IMR-90 (cell line): ENCODE measurements around the gene TMEM35B. TPM values are rescaled to one million over a fixed set of nuclear protein-coding genes. Genes with fewer than 3 reads are reported as not detected.
"Not testable (repeated sequence)": the region's sequence is repeated elsewhere in the genome, so short reads cannot be mapped to it uniquely, and the experiment has no call there.

ENCODE experiments used
- ATAC-seq: fragments of 200-7000 bp; cut with Tn5 transposase; 2 replicates; pipeline ENCODE4 v1.9.1; 2020; ENCODE audit warnings: low read depth, mild to moderate bottlenecking, moderate library complexity
- BruUV-seq: library from RNA; stranded (reverse); fragments of 400-500 nt; replicated peaks from 2 replicates; lab custom pipeline; 2021; lab: Mats Ljungman, UMichigan
- CTCF ChIA-PET: fragments of 300-600 bp; formaldehyde crosslinking; extraction: SDS; loops from one replicate; lab custom pipeline; 2021; ENCODE audit warnings: antibody characterized with exemption; lab: Yijun Ruan, JAX
- POLR2A ChIA-PET: fragments of 300-600 bp; sonication (Branson Sonifier 250); formaldehyde crosslinking; loops from one replicate; lab custom pipeline; 2022; ENCODE audit warnings: antibody characterized with exemption; ENCODE audit not compliant: unreplicated experiment; lab: Charles Lee
- DNase-seq: peaks from one replicate; pipeline ENCODE4 v3.0.0; 2013
- H2AFZ ChIP-seq: replicated peaks from 2 replicates; pipeline ENCODE3; 2013; ENCODE audit warnings: low read length, mild to moderate bottlenecking; ENCODE audit not compliant: poor library complexity
- H2AK5ac ChIP-seq: 2 replicates; pipeline ENCODE4 v1.6.1; 2013; ENCODE audit warnings: low read depth, low read length, inconsistent platforms
- H2AK9ac ChIP-seq: replicated peaks from 2 replicates; pipeline ENCODE3; 2013; ENCODE audit warnings: mild to moderate bottlenecking, low read depth, low read length, moderate library complexity; ENCODE audit not compliant: poor library complexity
- H2BK120ac ChIP-seq: 2 replicates; pipeline ENCODE4 v1.6.1; 2013; ENCODE audit warnings: low read depth, low read length, inconsistent platforms
- H2BK15ac ChIP-seq: 3 replicates; pipeline ENCODE4 v1.6.1; 2013; ENCODE audit warnings: low read depth, low read length, inconsistent platforms
- H2BK20ac ChIP-seq: 2 replicates; pipeline ENCODE4 v1.6.1; 2013; ENCODE audit warnings: low read depth, mild to moderate bottlenecking, inconsistent platforms, low read length, moderate library complexity
- H2BK5ac ChIP-seq: 2 replicates; pipeline ENCODE4 v1.6.1; 2013; ENCODE audit warnings: mild to moderate bottlenecking, low read depth, low read length, inconsistent platforms; ENCODE audit not compliant: poor library complexity, severe bottlenecking
- H3K14ac ChIP-seq: replicated peaks from 2 replicates; pipeline ENCODE4 v1.6.1; 2013; ENCODE audit warnings: low read depth, low read length, inconsistent platforms
- H3K18ac ChIP-seq: 2 replicates; pipeline ENCODE4 v1.6.1; 2013; ENCODE audit warnings: low read depth, low read length, control low read depth
- H3K23ac ChIP-seq: 2 replicates; pipeline ENCODE4 v1.6.1; 2013; ENCODE audit warnings: low read depth, low read length, inconsistent platforms
- H3K27ac ChIP-seq: 2 replicates; pipeline ENCODE4 v1.5.1; 2013; ENCODE audit warnings: mild to moderate bottlenecking, control low read depth, low read length; ENCODE audit not compliant: insufficient read depth
- H3K27me3 ChIP-seq: 2 replicates; pipeline ENCODE4 v1.6.1; 2013; ENCODE audit warnings: low read length; ENCODE audit not compliant: control insufficient read depth, insufficient read depth
- H3K36me3 ChIP-seq: 2 replicates; pipeline ENCODE4 v1.6.1; 2013; ENCODE audit warnings: low read length, mixed read lengths; ENCODE audit not compliant: control insufficient read depth, insufficient read depth
- H3K4ac ChIP-seq: 2 replicates; pipeline ENCODE4 v1.6.1; 2013; ENCODE audit warnings: low read depth, low read length, inconsistent platforms
- H3K4me1 ChIP-seq: 2 replicates; pipeline ENCODE4 v1.6.1; 2013; ENCODE audit warnings: low read length, mixed read lengths; ENCODE audit not compliant: control insufficient read depth, insufficient read depth
- H3K4me2 ChIP-seq: 2 replicates; pipeline ENCODE4 v1.6.1; 2013; ENCODE audit warnings: low read depth, mild to moderate bottlenecking, control low read depth, low read length, moderate library complexity
- H3K4me3 ChIP-seq: 2 replicates; pipeline ENCODE4 v1.5.1; 2013; ENCODE audit warnings: low read depth, mild to moderate bottlenecking, control low read depth, low read length, moderate library complexity; ENCODE audit not compliant: insufficient read depth
- H3K56ac ChIP-seq: 2 replicates; pipeline ENCODE4 v1.6.1; 2013; ENCODE audit warnings: low read length, inconsistent platforms; ENCODE audit not compliant: insufficient read depth; ENCODE audit errors: extremely low read depth
- H3K79me1 ChIP-seq, 2 experiments: 2 replicates each; pipeline ENCODE4 v1.6.1; 2013; ENCODE audit warnings: low read length in 2 of 2, inconsistent platforms in 1 of 2, low read depth in 1 of 2
- H3K9ac ChIP-seq: 2 replicates; pipeline ENCODE4 v1.6.1; 2013; ENCODE audit warnings: low read depth, low read length, control low read depth
- H3K9me1 ChIP-seq: 2 replicates; pipeline ENCODE4 v1.6.1; 2013; ENCODE audit warnings: low read length, inconsistent platforms; ENCODE audit not compliant: insufficient read depth
- H3K9me3 ChIP-seq: 2 replicates; pipeline ENCODE4 v1.6.1; 2013; ENCODE audit warnings: low read length; ENCODE audit not compliant: control insufficient read depth, insufficient read depth
- H4K20me1 ChIP-seq: 2 replicates; pipeline ENCODE4 v1.6.1; 2013; ENCODE audit warnings: low read length, inconsistent platforms; ENCODE audit not compliant: insufficient read depth
- H4K5ac ChIP-seq: 2 replicates; pipeline ENCODE4 v1.6.1; 2013; ENCODE audit warnings: mild to moderate bottlenecking, low read depth, low read length, control low read depth
- H4K8ac ChIP-seq, 2 experiments: 2 replicates each; pipeline ENCODE4 v1.6.1; 2013; ENCODE audit warnings: low read depth in 2 of 2, low read length in 2 of 2, control low read depth in 1 of 2, inconsistent platforms in 1 of 2
- H4K91ac ChIP-seq: 2 replicates; pipeline ENCODE4 v1.6.1; 2013; ENCODE audit warnings: low read depth, low read length, inconsistent platforms; ENCODE audit not compliant: insufficient read depth
- BHLHE40 ChIP-seq: fragments of 150-350 bp; IDR thresholded peaks from 2 replicates; pipeline ENCODE4 v1.6.1; 2016; ENCODE audit warnings: mild to moderate bottlenecking, low read depth, low read length
- CEBPB ChIP-seq: IDR thresholded peaks from 2 replicates; pipeline ENCODE4 v1.6.1; 2012; ENCODE audit warnings: low read depth, low read length, improper control_type of control experiment
- FOS ChIP-seq: fragments of 150-350 bp; IDR thresholded peaks from 2 replicates; pipeline ENCODE4 v1.6.1; 2016; ENCODE audit warnings: low read depth, low read length
- SMC3 ChIP-seq: fragments of 150-350 bp; IDR thresholded peaks from 2 replicates; pipeline ENCODE4 v1.6.1; 2016; ENCODE audit warnings: low read depth, mild to moderate bottlenecking, antibody characterized with exemption, low read length, moderate library complexity
- WGBS, 2 experiments: methylation state at CpG; one replicate each; pipeline versions ENCODE4 v1.1.5 to v1.1.7; 2013; ENCODE audit warnings: missing lambda C conversion rate in 2 of 2; ENCODE audit not compliant: insufficient read length in 1 of 2; ENCODE audit errors: extremely low coverage in 2 of 2; 5-methylcytosine and 5-hydroxymethylcytosine counted together
- dilution Hi-C: fragments of 300-500 bp; cut with HindIII; formaldehyde crosslinking; loops from one replicate; pipeline ENCODE4 v1.14.3; 2018; ENCODE audit warnings: low sequenced_read_pairs; ENCODE audit not compliant: unreplicated experiment
- in situ Hi-C: fragments of 300-500 bp; cut with MboI; formaldehyde crosslinking; loops from 3 replicates; pipeline ENCODE4 v1.14.3; 2019; ENCODE audit warnings: low sequenced_read_pairs, inconsistent platforms, mixed read lengths
- intact Hi-C: fragments of 100-400 bp; cut with micrococcal nuclease; formaldehyde crosslinking; loops from 2 replicates; pipeline ENCODE4 v1.10.0; 2022
- polyA plus RNA-seq, 3 experiments: library from polyadenylated mRNA; depleted of rRNA; stranded (reverse); fragments of >200 nt; gene quantifications; 2 replicates each; pipeline ENCODE4 v1.2.3, GENCODE V29; 2012; ENCODE audit warnings: low replicate concordance in 1 of 3
- total RNA-seq: library from RNA; depleted of rRNA; stranded (reverse); fragments of >200 nt; gene quantifications from 2 replicates; pipeline ENCODE4 v1.2.3, GENCODE V29; 2012
- TF ChIP-seq, protein P1 (sequence below): fragments of 150-350 bp; IDR thresholded peaks from 2 replicates; pipeline ENCODE4 v1.6.1; 2017; ENCODE audit warnings: mild to moderate bottlenecking, antibody characterized with exemption, low read length, low read depth

The TMEM35B gene
- total and polyA plus RNA-seq, 2 of the 4 experiments (the other 2 are of a cell fraction): 19.7 to 20.4 TPM

DNA sequence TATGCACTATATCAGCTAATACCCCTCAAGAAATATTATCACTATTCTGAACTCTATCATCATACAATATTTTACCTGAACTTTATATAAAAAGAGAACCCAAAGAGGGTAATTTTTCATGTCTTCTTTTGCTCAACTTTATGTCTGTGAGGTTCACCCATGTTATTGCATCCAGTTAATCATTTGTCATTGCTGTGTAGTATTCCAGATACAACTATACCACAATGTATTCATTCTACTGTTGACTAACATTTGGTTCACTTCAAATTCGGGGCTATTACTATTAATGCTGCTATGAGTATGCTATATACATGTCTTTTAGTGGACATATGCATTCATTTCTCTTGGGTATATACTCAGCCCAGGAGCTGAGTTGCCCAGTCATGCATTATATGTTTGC, 34.7 kb downstream of the TMEM35B start:
- no peaks in the 10 kb centered on the region for H3K79me1 ChIP-seq
- no peak overlapping the region for H2BK120ac ChIP-seq
- no peak overlapping the region for H3K4me2 ChIP-seq
- H4K8ac ChIP-seq: no peak overlapping the region
- H2AK5ac ChIP-seq: no peak overlapping the region
- dilution Hi-C loops: no loop called here
- no peaks in the 10 kb centered on the region for H3K36me3 ChIP-seq
- no peak overlapping the region for H3K4ac ChIP-seq
- H4K91ac ChIP-seq: no peak overlapping the region
- WGBS, 2 experiments: no CpG with 5 or more reads among the region's 1 CpG
- H4K5ac ChIP-seq: no peak overlapping the region
- ChIA-PET POLR2A (no interaction called here), CTCF (no interaction called here)
- no peaks in the 10 kb centered on the region for H3K9me1 ChIP-seq
- H3K23ac ChIP-seq: no peak overlapping the region
- H2BK20ac ChIP-seq: no peak overlapping the region
- H2BK15ac ChIP-seq: no peak overlapping the region
- H2AFZ ChIP-seq: no peak overlapping the region
- H4K20me1 ChIP-seq: no peaks in the 10 kb centered on the region
- no peak overlapping the region for H2BK5ac ChIP-seq
- H3K56ac ChIP-seq: no peak overlapping the region
- no peak overlapping the region for H3K4me3 ChIP-seq
- H3K9me3 ChIP-seq: no peaks in the 10 kb centered on the region
- no peak overlapping the region for H3K14ac ChIP-seq
- no peak overlapping the region for H3K18ac ChIP-seq
- H3K4me1 ChIP-seq: no peaks in the 10 kb centered on the region
- no peak overlapping the region for H3K9ac ChIP-seq
- no peak overlapping the region for H3K27ac ChIP-seq
- DNase-seq (no peak), ATAC-seq (no peak)
- in situ Hi-C loops: no loop called here
- TF ChIP-seq, protein P1, sequence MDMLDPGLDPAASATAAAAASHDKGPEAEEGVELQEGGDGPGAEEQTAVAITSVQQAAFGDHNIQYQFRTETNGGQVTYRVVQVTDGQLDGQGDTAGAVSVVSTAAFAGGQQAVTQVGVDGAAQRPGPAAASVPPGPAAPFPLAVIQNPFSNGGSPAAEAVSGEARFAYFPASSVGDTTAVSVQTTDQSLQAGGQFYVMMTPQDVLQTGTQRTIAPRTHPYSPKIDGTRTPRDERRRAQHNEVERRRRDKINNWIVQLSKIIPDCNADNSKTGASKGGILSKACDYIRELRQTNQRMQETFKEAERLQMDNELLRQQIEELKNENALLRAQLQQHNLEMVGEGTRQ: no peak
- no peak for TF ChIP-seq SMC3
- no peak for TF ChIP-seq FOS
- no peak for TF ChIP-seq CEBPB
- no peak for TF ChIP-seq BHLHE40
- H3K27me3 ChIP-seq: no peaks in the 10 kb centered on the region
- intact Hi-C loops: no loop called here
- H2AK9ac ChIP-seq: no peak overlapping the region
- no TSS peak for BruUV-seq

DNA sequence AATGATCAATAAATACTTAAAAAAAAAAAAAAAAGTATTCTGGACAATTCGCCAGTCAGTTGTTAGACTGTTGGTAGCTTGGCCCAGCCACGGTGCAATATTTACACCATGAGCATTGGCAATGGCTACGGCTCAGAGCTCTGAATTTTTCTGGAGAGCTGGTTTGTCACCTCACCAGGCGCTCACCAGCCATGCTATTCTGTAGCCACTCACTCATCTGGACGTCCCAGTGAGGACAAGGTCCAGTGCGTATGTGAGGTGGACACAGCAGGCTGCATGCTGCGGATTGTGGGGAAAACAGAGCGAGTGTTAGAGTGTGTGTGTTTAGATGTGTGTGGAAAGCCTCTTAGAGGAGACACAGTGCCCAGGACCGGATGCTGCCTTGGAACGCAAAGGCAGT, 36.4 kb downstream of the TMEM35B start:
- H2AK5ac ChIP-seq, ATAC-seq, H2BK5ac ChIP-seq, H3K27me3 ChIP-seq, H3K4ac ChIP-seq, H3K27ac ChIP-seq, H2AK9ac ChIP-seq, H4K8ac ChIP-seq, H2BK20ac ChIP-seq, H4K20me1 ChIP-seq, H2BK120ac ChIP-seq, H3K4me1 ChIP-seq, H3K9me1 ChIP-seq, POLR2A ChIA-PET, H2BK15ac ChIP-seq, H3K18ac ChIP-seq, H3K23ac ChIP-seq, BruUV-seq, H4K5ac ChIP-seq, DNase-seq, H3K4me3 ChIP-seq, H3K14ac ChIP-seq, CTCF ChIA-PET, in situ Hi-C loops, H3K36me3 ChIP-seq, H4K91ac ChIP-seq, intact Hi-C loops, H3K9ac ChIP-seq, H3K56ac ChIP-seq, H3K79me1 ChIP-seq, dilution Hi-C loops, H2AFZ ChIP-seq, H3K4me2 ChIP-seq, H3K9me3 ChIP-seq: not testable (repeated sequence)
- 80% methylated on average over 3 of the region's 10 CpGs; no CpG with 5 or more reads in 1 of the 2 experiments for WGBS, 2 experiments
